Transverse colon (tissue), 4 donors: ENCODE results near the gene CHST15. TPM values are rescaled to one million over a fixed set of nuclear protein-coding genes. Genes with fewer than 3 reads are reported as not detected.

Experiments
- DNase-seq: peaks from one replicate; pipeline ENCODE4 v3.0.0-alpha.2; 2019
- H3K27ac ChIP-seq, 4 donors: fragments of 200-600 bp; sonication (generic); 2 replicates each; pipeline ENCODE4 v1.5.1; 2016 to 2018; ENCODE audit warnings: inconsistent platforms in 4 of 4
- H3K27me3 ChIP-seq: fragments of 200-600 bp; sonication (generic); 2 replicates; pipeline ENCODE4 v1.5.1; 2017; ENCODE audit warnings: inconsistent platforms
- H3K36me3 ChIP-seq, 4 donors: fragments of 200-600 bp; sonication (generic); 2 replicates each; pipeline ENCODE4 v1.5.1; 2017 to 2019; ENCODE audit warnings: inconsistent platforms in 4 of 4
- H3K4me1 ChIP-seq, 4 donors: fragments of 200-600 bp; sonication (generic); 2 replicates each; pipeline ENCODE4 v1.5.1; 2017 to 2020; ENCODE audit warnings: inconsistent platforms in 4 of 4
- H3K4me3 ChIP-seq, 4 donors: fragments of 200-600 bp; sonication (generic); 1 replicate in 1 of 4; 2 replicates in 3 of 4; pipeline versions ENCODE4 v1.5.1 to v1.6.1; 2017 to 2019; ENCODE audit warnings: inconsistent platforms in 4 of 4
- H3K9me3 ChIP-seq, 2 donors: fragments of 200-600 bp; sonication (generic); 2 replicates each; pipeline ENCODE4 v1.5.1; 2017 to 2019; ENCODE audit warnings: inconsistent platforms in 2 of 2
- CTCF ChIP-seq, 5 experiments: fragments of 200-600 bp in 3 of 5; fragments of 450-650 bp in 2 of 5; sonication (generic) in 3 of 5; IDR thresholded peaks; 1 replicate in 2 of 5; 2 replicates in 3 of 5; pipeline ENCODE4 v1.5.1; 2016 to 2017; ENCODE audit warnings: antibody characterized with exemption in 5 of 5, inconsistent platforms in 3 of 5, mild to moderate bottlenecking in 2 of 5, moderate library complexity in 1 of 5
- EP300 ChIP-seq: sonication (generic); formaldehyde crosslinking; IDR thresholded peaks from one replicate; pipeline ENCODE4 v1.6.1; 2017; ENCODE audit warnings: antibody characterized with exemption, low read depth
- POLR2A ChIP-seq: fragments of 450-650 bp; IDR thresholded peaks from one replicate; pipeline ENCODE4 v1.6.1; 2016; ENCODE audit warnings: antibody characterized with exemption, mild to moderate bottlenecking, moderate library complexity
- POLR2AphosphoS5 ChIP-seq, 3 donors: sonication (generic); formaldehyde crosslinking; IDR thresholded peaks; one replicate each; pipeline ENCODE4 v1.6.1; 2016; ENCODE audit warnings: antibody characterized with exemption in 3 of 3
- WGBS, 2 donors: methylation state at CpG; one replicate each; pipeline ENCODE4 v1.1.5; 2018; ENCODE audit warnings: low coverage in 1 of 2; 5-methylcytosine and 5-hydroxymethylcytosine counted together
- in situ Hi-C, 4 donors: fragments of 200-750 bp; cut with MboI; loops; one replicate each; pipeline versions ENCODE4 v1.15.0 to v1.15.1; 2017; ENCODE audit warnings: low sequenced_read_pairs in 3 of 4, low pct_ligation_motif_present in 1 of 4, low pct_unique_long_range_greater_than_20kb in 1 of 4
- intact Hi-C: fragments of 100-400 bp; cut with DNase I; formaldehyde crosslinking; loops from one replicate; pipeline ENCODE4 v1.15.1; 2023; ENCODE audit warnings: low total_unique reads
- total RNA-seq, 4 donors: library from RNA; depleted of rRNA; stranded (reverse); fragments of >200 nt; gene quantifications; one replicate each; pipeline ENCODE4 v1.1.0, GENCODE V29; 2016

Gene CHST15
- total RNA-seq, 4 donors from 2014 or later: 10.0 to 25.4 (median 16.0) TPM

GRCh38 chr10:124090601-124091209 is 2.7 kb downstream of the CHST15 start:
- Histone ChIP-seq H3K27me3 (peaks cover 50% of the 10 kb centered on the region), H3K4me3 (peak overlapping the region in 2 of 4 donors; percentile 47 to 59), H3K9me3 (no peaks in the 10 kb centered on the region), H3K4me1 (peaks cover 18 to 76% (median 45%) of the 10 kb centered on the region in 4 donors), H3K27ac (peak overlapping the region; percentile 87 to 94 (median 89)), H3K36me3 (no peaks in the 10 kb centered on the region)
- 58% methylated on average over 6 of the region's 6 CpGs; no CpG with 5 or more reads in 1 of the 2 donors for WGBS, 2 donors
- no peak for DNase-seq
- TF ChIP-seq POLR2AphosphoS5 (IDR thresholded peaks at IDR 0.05) (no peak), POLR2A (no peak), CTCF (IDR thresholded peaks at IDR 0.05) (no peak), EP300 (no peak)
- intact Hi-C loops (loop anchor here (10.0 kb wide), 1 partner anchor 294 kb away; no protein-coding TSS in a partner anchor), in situ Hi-C loops (no loop called here)

- H3K9me3 ChIP-seq: no peaks in the 10 kb centered on the region
- H3K27ac ChIP-seq: peak overlapping the region in 3 of 4 donors; percentile 5 to 94 (median 89)
- H3K4me1 ChIP-seq: peaks cover 18 to 80% (median 47%) of the 10 kb centered on the region in 4 donors
- H3K36me3 ChIP-seq: no peaks in the 10 kb centered on the region
- in situ Hi-C loops (no loop called here), intact Hi-C loops (loop anchor here (10.0 kb wide), 1 partner anchor 295 kb away; no protein-coding TSS in a partner anchor)
- H3K4me3 ChIP-seq: no peak overlapping the region
- WGBS, 2 donors: 87% methylated on average over 5 of the region's 5 CpGs; no CpG with 5 or more reads in 1 of the 2 donors
- no peak for DNase-seq
- H3K27me3 ChIP-seq: peaks cover 43% of the 10 kb centered on the region
- TF ChIP-seq EP300: no peak
- TF ChIP-seq CTCF (IDR thresholded peaks at IDR 0.05): no peak
- no peak for TF ChIP-seq POLR2AphosphoS5 (IDR thresholded peaks at IDR 0.05)
- no peak for TF ChIP-seq POLR2A
These were observed 3.5 kb downstream of the CHST15 start for GRCh38 chr10:124089859-124090258.

GRCh38 chr10:124088915-124089314 is 4.5 kb downstream of the CHST15 start:
- 100% methylated on average over 2 of the region's 2 CpGs; no CpG with 5 or more reads in 1 of the 2 donors for WGBS, 2 donors
- intact Hi-C loops: no loop called here
- in situ Hi-C loops: no loop called here
- peaks cover 18 to 75% (median 42%) of the 10 kb centered on the region in 4 donors for H3K4me1 ChIP-seq
- no peaks in the 10 kb centered on the region for H3K36me3 ChIP-seq
- H3K27me3 ChIP-seq: peaks cover 33% of the 10 kb centered on the region
- no peak overlapping the region for H3K4me3 ChIP-seq
- DNase-seq: no peak
- H3K27ac ChIP-seq: peak overlapping the region in 3 of 4 donors; percentile 56 to 94 (median 89)
- H3K9me3 ChIP-seq: no peaks in the 10 kb centered on the region
- no peak for TF ChIP-seq CTCF (IDR thresholded peaks at IDR 0.05)
- TF ChIP-seq POLR2A: no peak
- TF ChIP-seq EP300: no peak
- no peak for TF ChIP-seq POLR2AphosphoS5 (IDR thresholded peaks at IDR 0.05)

- peak; percentile 78 for DNase-seq
- intact Hi-C loops (no loop called here), in situ Hi-C loops (no loop called here)
- TF ChIP-seq CTCF (IDR thresholded peaks at IDR 0.05) (no peak), POLR2A (no peak), EP300 (no peak), POLR2AphosphoS5 (IDR thresholded peaks at IDR 0.05) (no peak)
- H3K27me3 ChIP-seq: peaks cover 23% of the 10 kb centered on the region
- H3K4me3 ChIP-seq: no peak overlapping the region
- H3K9me3 ChIP-seq: no peaks in the 10 kb centered on the region
- 41 to 57% methylated on average over 5 to 27 of the region's 27 CpGs for WGBS, 2 donors
- H3K4me1 ChIP-seq: peaks cover 18 to 71% (median 38%) of the 10 kb centered on the region in 4 donors
- peak overlapping the region; percentile 33 to 94 (median 49) for H3K27ac ChIP-seq
- H3K36me3 ChIP-seq: no peaks in the 10 kb centered on the region
These were observed 5.4 kb downstream of the CHST15 start for GRCh38 chr10:124087672-124088634.
